Lower lobe of right lung (tissue), 2 donors: ENCODE results near the gene MTNR1A. TPM values are rescaled to one million over a fixed set of nuclear protein-coding genes. Genes with fewer than 3 reads are reported as not detected.

Experiments
- ATAC-seq, 2 donors: fragments of 200-7000 bp; cut with Tn5 transposase; one replicate each; pipeline ENCODE4 v1.9.1; 2020 to 2022; ENCODE audit warnings: mild to moderate bottlenecking in 2 of 2, moderate library complexity in 2 of 2
- DNase-seq: peaks from one replicate; pipeline ENCODE4 v3.0.0-alpha.2; 2020
- H3K27ac ChIP-seq: fragments of 200-600 bp; one replicate; pipeline ENCODE4 v1.8.0; 2022
- H3K27me3 ChIP-seq: fragments of 200-600 bp; one replicate; pipeline ENCODE4 v1.8.0; 2022; ENCODE audit warnings: low read depth
- H3K36me3 ChIP-seq: fragments of 200-600 bp; one replicate; pipeline ENCODE4 v1.8.0; 2022; ENCODE audit warnings: mild to moderate bottlenecking
- H3K4me1 ChIP-seq: fragments of 200-600 bp; one replicate; pipeline ENCODE4 v1.8.0; 2022
- H3K4me3 ChIP-seq: fragments of 200-600 bp; one replicate; pipeline ENCODE4 v1.8.0; 2022; ENCODE audit warnings: mild to moderate bottlenecking
- H3K9me3 ChIP-seq: fragments of 200-600 bp; one replicate; pipeline ENCODE4 v1.8.0; 2022
- intact Hi-C: fragments of 100-400 bp; cut with DNase I; formaldehyde crosslinking; loops from one replicate; pipeline ENCODE4 v1.11.0; 2022
- long read RNA-seq: library from polyadenylated mRNA; unstranded; transcript quantifications from one replicate; pipeline ENCODE4 v2.0.0, GENCODE V29; 2021
- total RNA-seq: library from RNA; stranded (reverse); fragmentation: NEBNext Ultra II Directional; extraction: Animal tissue kit (Norgen Biotek cat#: 25700); gene quantifications from one replicate; pipeline ENCODE4 v1.2.1, GENCODE V29; 2021
- TF ChIP-seq, protein P1 (sequence below): fragments of 200-600 bp; IDR thresholded peaks from one replicate; pipeline ENCODE4 v1.8.0; 2022; ENCODE audit warnings: antibody characterized with exemption, mild to moderate bottlenecking
- donor health status: DM: no; HTN: yes; CAD: no; lungs with severe emphysema.

MTNR1A gene
- total RNA-seq: not detected
- long read RNA-seq: 0 reads

DNA sequence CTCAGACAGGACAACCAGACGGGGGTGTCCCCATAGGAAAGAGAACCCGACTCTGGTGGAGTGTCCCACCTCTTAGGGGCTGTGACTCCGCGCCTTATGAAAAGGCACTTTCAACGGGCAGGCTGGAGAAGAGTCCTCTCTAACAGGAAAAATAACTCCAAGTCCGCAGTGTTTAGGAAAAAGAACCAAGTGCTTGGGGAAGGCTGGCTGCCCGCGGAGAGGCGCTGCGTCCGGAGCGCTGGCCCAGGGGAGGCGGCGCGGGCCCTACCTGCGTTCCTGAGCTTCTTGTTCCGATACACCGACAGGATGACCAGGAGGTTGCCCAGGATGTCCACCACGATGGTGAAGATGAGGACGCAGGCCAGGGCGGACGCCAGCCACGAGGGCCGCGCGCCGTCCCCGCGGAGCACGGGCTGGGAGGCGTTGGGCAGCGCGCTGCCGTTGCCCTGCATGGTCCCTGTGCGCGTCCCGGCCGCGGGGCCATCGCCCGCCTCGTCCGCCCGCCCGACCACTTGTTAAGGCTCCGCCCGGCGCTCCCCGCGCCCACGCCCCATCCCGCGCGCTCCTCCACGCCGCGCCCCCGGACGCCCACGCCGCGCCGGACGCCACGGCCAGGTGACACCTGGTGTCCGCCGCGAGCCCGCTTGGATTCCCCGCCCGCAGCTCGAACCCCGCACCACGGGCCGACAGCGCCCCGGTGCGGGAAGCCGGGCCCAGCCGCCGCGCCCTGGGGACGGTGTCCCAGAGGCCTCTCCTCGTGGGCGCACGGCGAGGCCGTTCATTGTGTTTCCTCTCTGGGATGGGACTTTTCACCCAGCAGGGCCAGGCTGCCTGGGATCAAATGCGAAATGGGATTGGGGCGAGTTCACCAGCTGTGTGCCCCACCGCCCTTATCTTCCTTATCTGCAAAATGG lies at the start of gene MTNR1A:
Gene MTNR1A (minus strand): TSS at position 654 of the 914 bp plus-strand sequence. CDS start 202 bp downstream, at position 452.
- no peak for DNase-seq

DNA sequence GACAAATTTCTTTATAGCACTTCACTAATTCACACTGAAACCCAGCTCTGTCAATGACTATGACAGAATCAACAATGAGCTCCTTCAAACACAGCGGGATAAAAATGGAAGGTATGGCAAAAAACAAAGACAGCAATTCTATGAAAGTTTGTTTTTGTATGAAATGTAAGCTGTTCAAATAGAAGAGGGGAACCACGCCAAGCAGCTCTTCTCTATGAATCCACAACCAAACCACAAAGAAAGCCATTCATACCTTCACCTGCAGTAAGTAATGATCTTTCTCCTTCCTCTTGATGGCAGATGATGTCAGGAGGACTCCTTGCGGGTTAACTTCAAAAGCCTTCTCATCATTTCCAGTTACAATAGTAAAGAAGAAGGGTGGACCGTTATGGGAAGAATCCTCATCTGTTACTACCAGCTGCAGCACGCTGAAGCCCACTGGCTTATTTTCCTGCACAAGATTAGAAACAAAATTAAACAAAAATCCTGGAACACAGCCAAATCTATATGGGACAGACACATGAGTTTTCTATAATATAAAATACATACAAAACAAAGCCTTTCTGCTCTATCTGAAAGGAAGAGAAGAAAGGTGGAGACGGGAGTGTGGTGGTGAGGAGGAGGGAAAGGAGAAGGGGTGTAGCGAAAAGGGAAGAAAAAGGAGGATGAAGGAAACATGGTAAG lies 48.9 kb upstream of the MTNR1A start:
- Histone ChIP-seq H3K4me1 (no peaks in the 10 kb centered on the region), H3K4me3 (no peak overlapping the region), H3K9me3 (no peaks in the 10 kb centered on the region), H3K36me3 (peaks cover 85% of the 10 kb centered on the region), H3K27ac (no peak overlapping the region), H3K27me3 (no peaks in the 10 kb centered on the region)
- TF ChIP-seq, protein P1, sequence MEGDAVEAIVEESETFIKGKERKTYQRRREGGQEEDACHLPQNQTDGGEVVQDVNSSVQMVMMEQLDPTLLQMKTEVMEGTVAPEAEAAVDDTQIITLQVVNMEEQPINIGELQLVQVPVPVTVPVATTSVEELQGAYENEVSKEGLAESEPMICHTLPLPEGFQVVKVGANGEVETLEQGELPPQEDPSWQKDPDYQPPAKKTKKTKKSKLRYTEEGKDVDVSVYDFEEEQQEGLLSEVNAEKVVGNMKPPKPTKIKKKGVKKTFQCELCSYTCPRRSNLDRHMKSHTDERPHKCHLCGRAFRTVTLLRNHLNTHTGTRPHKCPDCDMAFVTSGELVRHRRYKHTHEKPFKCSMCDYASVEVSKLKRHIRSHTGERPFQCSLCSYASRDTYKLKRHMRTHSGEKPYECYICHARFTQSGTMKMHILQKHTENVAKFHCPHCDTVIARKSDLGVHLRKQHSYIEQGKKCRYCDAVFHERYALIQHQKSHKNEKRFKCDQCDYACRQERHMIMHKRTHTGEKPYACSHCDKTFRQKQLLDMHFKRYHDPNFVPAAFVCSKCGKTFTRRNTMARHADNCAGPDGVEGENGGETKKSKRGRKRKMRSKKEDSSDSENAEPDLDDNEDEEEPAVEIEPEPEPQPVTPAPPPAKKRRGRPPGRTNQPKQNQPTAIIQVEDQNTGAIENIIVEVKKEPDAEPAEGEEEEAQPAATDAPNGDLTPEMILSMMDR: no peak
- ATAC-seq: no peak
- DNase-seq: no peak
- intact Hi-C loops: no loop called here

More for the DNA sequence above, at the start of gene MTNR1A:
- H3K36me3 ChIP-seq: no peaks in the 10 kb centered on the region
- H3K4me3 ChIP-seq: peak within 1 kb of the TSS; percentile 40
- peak; percentile 56 to 68 for ATAC-seq
- intact Hi-C loops: no loop called here
- no peaks in the 10 kb centered on the region for H3K9me3 ChIP-seq
- H3K4me1 ChIP-seq: no peaks in the 10 kb centered on the region
- H3K27ac ChIP-seq: no peak within 1 kb of the TSS
- H3K27me3 ChIP-seq: peaks cover 30% of the 10 kb centered on the region
- TF ChIP-seq, protein P1: no peak

GRCh38 chr4:186602978-186603377 lies 47.6 kb upstream of the MTNR1A start:
- Histone ChIP-seq H3K4me3 (no peak overlapping the region), H3K27ac (no peak overlapping the region), H3K36me3 (peaks cover 85% of the 10 kb centered on the region), H3K4me1 (no peaks in the 10 kb centered on the region), H3K27me3 (no peaks in the 10 kb centered on the region), H3K9me3 (no peaks in the 10 kb centered on the region)
- intact Hi-C loops: no loop called here
- DNase-seq: no peak
- TF ChIP-seq, protein P1: no peak
- no peak for ATAC-seq

GRCh38 chr4:186599483-186599882 lies 44.1 kb upstream of the MTNR1A start:
- Histone ChIP-seq H3K27me3 (no peaks in the 10 kb centered on the region), H3K4me1 (no peaks in the 10 kb centered on the region), H3K4me3 (no peak overlapping the region), H3K9me3 (no peaks in the 10 kb centered on the region), H3K36me3 (peaks cover 97% of the 10 kb centered on the region), H3K27ac (no peak overlapping the region)
- TF ChIP-seq, protein P1: no peak
- DNase-seq: no peak
- intact Hi-C loops: no loop called here
- ATAC-seq: no peak

DNA sequence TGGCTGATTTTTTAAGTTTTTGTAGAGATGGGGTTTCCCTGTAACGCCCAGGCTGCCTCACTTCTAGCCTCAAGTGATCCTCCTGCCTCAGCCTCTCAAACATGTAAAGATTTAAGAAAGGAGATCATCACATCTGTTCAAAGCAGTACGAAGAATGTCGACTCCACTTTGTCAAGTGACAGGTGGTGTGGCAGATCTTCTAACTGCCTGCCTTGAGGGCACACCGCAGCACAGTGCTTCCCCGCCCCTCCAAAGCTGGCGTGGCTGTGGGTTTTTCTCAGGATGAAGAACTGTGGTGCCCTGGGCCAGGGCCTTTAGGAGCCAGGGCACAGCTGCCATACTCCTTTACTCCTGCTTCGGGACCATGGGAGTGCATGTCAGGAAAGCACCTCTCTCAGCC lies 43.3 kb upstream of the MTNR1A start:
- ATAC-seq (no peak), DNase-seq (no peak)
- no peak overlapping the region for H3K4me3 ChIP-seq
- no peaks in the 10 kb centered on the region for H3K27me3 ChIP-seq
- peaks cover 94% of the 10 kb centered on the region for H3K36me3 ChIP-seq
- no peak overlapping the region for H3K27ac ChIP-seq
- intact Hi-C loops: no loop called here
- TF ChIP-seq, protein P1: no peak
- H3K9me3 ChIP-seq: no peaks in the 10 kb centered on the region
- H3K4me1 ChIP-seq: no peaks in the 10 kb centered on the region
